Duodenal mucosa (tissue), 2 donors: ENCODE data around the gene UGT1A5.
A peak's percentile ranks its signal among the peaks of the same experiment; 100 is the strongest.

ENCODE experiments used
- H3K27ac ChIP-seq: one replicate; pipeline ENCODE4 v1.7.0; 2013; ENCODE audit warnings: low read depth, low read length
- H3K27me3 ChIP-seq, 2 donors: one replicate each; pipeline ENCODE4 v1.7.0; 2013; ENCODE audit warnings: low read length in 2 of 2, control low read depth in 1 of 2; ENCODE audit not compliant: insufficient read depth in 2 of 2, control insufficient read depth in 1 of 2
- H3K36me3 ChIP-seq, 2 donors: one replicate each; pipeline ENCODE4 v1.7.0; 2013; ENCODE audit warnings: low read length in 2 of 2, control low read depth in 1 of 2; ENCODE audit not compliant: insufficient read depth in 2 of 2, control insufficient read depth in 1 of 2
- H3K4me1 ChIP-seq, 2 donors: one replicate each; pipeline ENCODE4 v1.7.0; 2013; ENCODE audit warnings: low read length in 2 of 2, control low read depth in 1 of 2; ENCODE audit not compliant: insufficient read depth in 2 of 2, control insufficient read depth in 1 of 2
- H3K4me3 ChIP-seq, 2 donors: one replicate each; pipeline ENCODE4 v1.7.0; 2013; ENCODE audit warnings: low read length in 2 of 2, low read depth in 1 of 2
- H3K9ac ChIP-seq, 2 donors: one replicate each; pipeline ENCODE4 v1.7.0; 2013; ENCODE audit warnings: low read length in 2 of 2, low read depth in 1 of 2
- H3K9me3 ChIP-seq, 2 donors: one replicate each; pipeline ENCODE4 v1.7.0; 2013; ENCODE audit warnings: low read length in 2 of 2, control low read depth in 1 of 2; ENCODE audit not compliant: control insufficient read depth in 1 of 2

UGT1A5 gene

GRCh38 chr2:233760043-233760442 lies 47.3 kb downstream of the UGT1A5 start, which contains the start of gene UGT1A1:
UGT1A1 (plus strand) TSS chr2:233760270; CDS start chr2:233760288, 18 bp downstream.
- H3K4me3 ChIP-seq, result peak within 1 kb of the TSS; percentile 51
- H3K9me3 ChIP-seq, result no peaks in the 10 kb centered on the region
- H3K27ac ChIP-seq, result peak within 1 kb of the TSS; percentile 54
- H3K4me1 ChIP-seq, result peaks cover 34 to 55% of the 10 kb centered on the region in 2 donors
- H3K9ac ChIP-seq, result peak within 1 kb of the TSS in 1 of 2 donors; percentile 49
- no peaks in the 10 kb centered on the region for H3K36me3 ChIP-seq
- no peaks in the 10 kb centered on the region for H3K27me3 ChIP-seq

GRCh38 chr2:233761040-233761769 lies 48.5 kb downstream of the UGT1A5 start:
- no peaks in the 10 kb centered on the region for H3K9me3 ChIP-seq
- peaks cover 35 to 50% of the 10 kb centered on the region in 2 donors for H3K4me1 ChIP-seq
- no peaks in the 10 kb centered on the region for H3K27me3 ChIP-seq
- no peak overlapping the region for H3K27ac ChIP-seq
- peak overlapping the region; percentile 51 for H3K4me3 ChIP-seq
- peak overlapping the region; percentile 32 to 49 for H3K9ac ChIP-seq
- H3K36me3 ChIP-seq, result no peaks in the 10 kb centered on the region

GRCh38 chr2:233764264-233764663 lies 51.6 kb downstream of the UGT1A5 start:
- Histone ChIP-seq H3K27me3 (no peaks in the 10 kb centered on the region), H3K9ac (peak overlapping the region in 1 of 2 donors; percentile 28), H3K9me3 (no peaks in the 10 kb centered on the region), H3K36me3 (peaks cover 9 to 12% of the 10 kb centered on the region in 2 donors), H3K27ac (peak overlapping the region; percentile 49), H3K4me1 (peaks cover 25 to 32% of the 10 kb centered on the region in 2 donors), H3K4me3 (peak overlapping the region; percentile 28 to 48)

GRCh38 chr2:233764761-233765160 lies 52.1 kb downstream of the UGT1A5 start:
- peak overlapping the region in 1 of 2 donors; percentile 40 for H3K9ac ChIP-seq
- peaks cover 21 to 28% of the 10 kb centered on the region in 2 donors for H3K4me1 ChIP-seq
- H3K27me3 ChIP-seq, result no peaks in the 10 kb centered on the region
- H3K27ac ChIP-seq, result peak overlapping the region; percentile 49
- H3K9me3 ChIP-seq, result no peaks in the 10 kb centered on the region
- peaks cover 11 to 15% of the 10 kb centered on the region in 2 donors for H3K36me3 ChIP-seq
- H3K4me3 ChIP-seq, result peak overlapping the region; percentile 19 to 24

- no peaks in the 10 kb centered on the region for H3K9me3 ChIP-seq
- no peak overlapping the region for H3K4me3 ChIP-seq
Measured at GRCh38 chr2:233766416-233766815, 53.7 kb downstream of the UGT1A5 start.

GRCh38 chr2:233768076-233768475 lies 55.4 kb downstream of the UGT1A5 start:
- Histone ChIP-seq H3K27ac (no peak overlapping the region), H3K4me3 (no peak overlapping the region), H3K9me3 (no peaks in the 10 kb centered on the region), H3K9ac (no peak overlapping the region), H3K36me3 (peaks cover 15 to 20% of the 10 kb centered on the region in 2 donors), H3K4me1 (peaks cover 11 to 14% of the 10 kb centered on the region in 2 donors), H3K27me3 (no peaks in the 10 kb centered on the region)

More at GRCh38 chr2:233766416-233766815, 53.7 kb downstream of the UGT1A5 start:
- H3K36me3 ChIP-seq, result peaks cover 11 to 15% of the 10 kb centered on the region in 2 donors
- peaks cover 11 to 14% of the 10 kb centered on the region in 2 donors for H3K4me1 ChIP-seq
- H3K27me3 ChIP-seq, result no peaks in the 10 kb centered on the region
- H3K27ac ChIP-seq, result no peak overlapping the region
- H3K9ac ChIP-seq, result no peak overlapping the region

- Histone ChIP-seq H3K27ac (no peak overlapping the region), H3K27me3 (no peaks in the 10 kb centered on the region)
Measured at GRCh38 chr2:233769260-233769659, 56.6 kb downstream of the UGT1A5 start.

DNA sequence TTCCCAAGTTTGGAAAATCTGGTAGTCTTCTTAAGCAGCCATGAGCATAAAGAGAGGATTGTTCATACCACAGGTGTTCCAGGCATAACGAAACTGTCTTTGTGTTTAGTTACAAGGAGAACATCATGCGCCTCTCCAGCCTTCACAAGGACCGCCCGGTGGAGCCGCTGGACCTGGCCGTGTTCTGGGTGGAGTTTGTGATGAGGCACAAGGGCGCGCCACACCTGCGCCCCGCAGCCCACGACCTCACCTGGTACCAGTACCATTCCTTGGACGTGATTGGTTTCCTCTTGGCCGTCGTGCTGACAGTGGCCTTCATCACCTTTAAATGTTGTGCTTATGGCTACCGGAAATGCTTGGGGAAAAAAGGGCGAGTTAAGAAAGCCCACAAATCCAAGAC lies 59.4 kb downstream of the UGT1A5 start:
- H3K36me3 ChIP-seq, result peaks cover 15 to 20% of the 10 kb centered on the region in 2 donors
- no peak overlapping the region for H3K27ac ChIP-seq
- H3K27me3 ChIP-seq, result no peaks in the 10 kb centered on the region
- H3K9me3 ChIP-seq, result peaks cover 4 to 7% of the 10 kb centered on the region in 2 donors
- H3K4me1 ChIP-seq, result no peaks in the 10 kb centered on the region
- H3K9ac ChIP-seq, result no peak overlapping the region
- no peak overlapping the region for H3K4me3 ChIP-seq

More at GRCh38 chr2:233769260-233769659, 56.6 kb downstream of the UGT1A5 start:
- Histone ChIP-seq H3K4me1 (peaks cover 6 to 11% of the 10 kb centered on the region in 2 donors), H3K36me3 (peaks cover 15 to 20% of the 10 kb centered on the region in 2 donors), H3K4me3 (no peak overlapping the region), H3K9ac (no peak overlapping the region), H3K9me3 (no peaks in the 10 kb centered on the region)

- no peak overlapping the region for H3K9ac ChIP-seq
- H3K27ac ChIP-seq, result no peak overlapping the region
- H3K4me1 ChIP-seq, result no peaks in the 10 kb centered on the region
- no peak overlapping the region for H3K4me3 ChIP-seq
- no peaks in the 10 kb centered on the region for H3K27me3 ChIP-seq
- H3K9me3 ChIP-seq, result peaks cover 6 to 7% of the 10 kb centered on the region in 2 donors
- peaks cover 15 to 19% of the 10 kb centered on the region in 2 donors for H3K36me3 ChIP-seq
Measured at GRCh38 chr2:233772583-233772982, 59.9 kb downstream of the UGT1A5 start.

DNA sequence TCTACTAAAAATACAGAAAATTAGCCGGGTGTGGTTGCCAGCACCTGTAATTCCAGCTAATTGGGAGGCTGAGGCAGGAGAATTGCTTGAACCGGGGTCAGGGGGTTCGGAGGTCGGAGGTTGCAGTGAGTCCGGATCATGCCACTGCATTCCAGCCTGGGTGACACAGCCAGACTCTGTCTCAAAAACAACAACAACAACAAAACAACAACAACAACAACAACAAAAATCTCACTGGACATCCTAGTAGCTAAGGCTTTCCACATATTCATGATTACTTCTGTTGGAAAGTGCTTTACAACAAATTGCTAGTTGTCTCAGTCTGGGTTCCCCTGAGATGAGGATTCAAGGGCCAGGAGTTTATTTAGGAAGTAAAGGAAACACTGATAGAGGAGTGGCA lies 61.1 kb downstream of the UGT1A5 start:
- Histone ChIP-seq H3K27ac (no peak overlapping the region), H3K4me3 (no peak overlapping the region), H3K9ac (no peak overlapping the region), H3K27me3 (no peaks in the 10 kb centered on the region), H3K4me1 (no peaks in the 10 kb centered on the region), H3K9me3 (peaks cover 6 to 7% of the 10 kb centered on the region in 2 donors), H3K36me3 (peaks cover 8 to 12% of the 10 kb centered on the region in 2 donors)
